BLaER1 (cell line): ENCODE results near the gene OR14K1.
"Not testable (repeated sequence)": the region's sequence is repeated elsewhere in the genome, so short reads cannot be mapped to it uniquely, and the experiment has no call there.

Experiments
- H3K27ac ChIP-seq: shearing (Covaris generic); formaldehyde crosslinking; 2 replicates; pipeline ENCODE4 v1.8.1; 2022
- H3K27me3 ChIP-seq: shearing (Covaris generic); formaldehyde crosslinking; 2 replicates; pipeline ENCODE4 v1.8.1; 2022
- H3K36me3 ChIP-seq: shearing (Covaris generic); formaldehyde crosslinking; 2 replicates; pipeline ENCODE4 v1.8.1; 2022
- H3K4me1 ChIP-seq: shearing (Covaris generic); formaldehyde crosslinking; 2 replicates; pipeline ENCODE4 v1.8.1; 2022
- H3K4me2 ChIP-seq: shearing (Covaris generic); formaldehyde crosslinking; 2 replicates; pipeline ENCODE4 v1.8.1; 2022
- H3K4me3 ChIP-seq: shearing (Covaris generic); formaldehyde crosslinking; 2 replicates; pipeline ENCODE4 v1.8.1; 2022
- H3K9ac ChIP-seq: shearing (Covaris generic); formaldehyde crosslinking; 2 replicates; pipeline ENCODE4 v1.8.1; 2022
- H3K9me3 ChIP-seq: shearing (Covaris generic); formaldehyde crosslinking; 2 replicates; pipeline ENCODE4 v1.8.1; 2022
- H4K20me1 ChIP-seq: shearing (Covaris generic); formaldehyde crosslinking; 2 replicates; pipeline ENCODE4 v1.8.1; 2022
- Cebpa-rat ChIP-seq: shearing (Covaris generic); IDR thresholded peaks from 2 replicates; pipeline ENCODE4 v1.8.1; 2022

The OR14K1 gene, protein sequence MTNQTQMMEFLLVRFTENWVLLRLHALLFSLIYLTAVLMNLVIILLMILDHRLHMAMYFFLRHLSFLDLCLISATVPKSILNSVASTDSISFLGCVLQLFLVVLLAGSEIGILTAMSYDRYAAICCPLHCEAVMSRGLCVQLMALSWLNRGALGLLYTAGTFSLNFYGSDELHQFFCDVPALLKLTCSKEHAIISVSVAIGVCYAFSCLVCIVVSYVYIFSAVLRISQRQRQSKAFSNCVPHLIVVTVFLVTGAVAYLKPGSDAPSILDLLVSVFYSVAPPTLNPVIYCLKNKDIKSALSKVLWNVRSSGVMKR

GRCh38 chr1:247738315-247738714 is at the start of gene OR14K1:
OR14K1 (plus strand) TSS chr1:247738615; CDS start chr1:247738615, 0 bp downstream.
- Histone ChIP-seq H3K4me1 (no peaks in the 10 kb centered on the region), H3K9me3 (no peaks in the 10 kb centered on the region), H4K20me1 (no peaks in the 10 kb centered on the region), H3K36me3 (no peaks in the 10 kb centered on the region), H3K4me3 (no peak within 1 kb of the TSS), H3K4me2 (no peak within 1 kb of the TSS), H3K27me3 (no peaks in the 10 kb centered on the region), H3K9ac (no peak within 1 kb of the TSS), H3K27ac (no peak within 1 kb of the TSS)
- TF ChIP-seq Cebpa-rat = no peak

GRCh38 chr1:247701338-247701737 is 37.1 kb upstream of the OR14K1 start:
- H3K4me3 ChIP-seq = no peak overlapping the region
- H4K20me1 ChIP-seq = no peaks in the 10 kb centered on the region

GRCh38 chr1:247710681-247711080 is 27.7 kb upstream of the OR14K1 start:
- H3K9ac ChIP-seq, H3K4me2 ChIP-seq, H3K4me3 ChIP-seq, H3K4me1 ChIP-seq, H3K36me3 ChIP-seq, H3K9me3 ChIP-seq, H3K27me3 ChIP-seq, H3K27ac ChIP-seq, H4K20me1 ChIP-seq: not testable (repeated sequence)

More at GRCh38 chr1:247701338-247701737, 37.1 kb upstream of the OR14K1 start:
- Histone ChIP-seq H3K27ac (no peak overlapping the region), H3K9me3 (no peaks in the 10 kb centered on the region), H3K4me1 (no peaks in the 10 kb centered on the region), H3K4me2 (no peak overlapping the region), H3K27me3 (no peaks in the 10 kb centered on the region), H3K9ac (no peak overlapping the region), H3K36me3 (no peaks in the 10 kb centered on the region)
- TF ChIP-seq Cebpa-rat = no peak

DNA sequence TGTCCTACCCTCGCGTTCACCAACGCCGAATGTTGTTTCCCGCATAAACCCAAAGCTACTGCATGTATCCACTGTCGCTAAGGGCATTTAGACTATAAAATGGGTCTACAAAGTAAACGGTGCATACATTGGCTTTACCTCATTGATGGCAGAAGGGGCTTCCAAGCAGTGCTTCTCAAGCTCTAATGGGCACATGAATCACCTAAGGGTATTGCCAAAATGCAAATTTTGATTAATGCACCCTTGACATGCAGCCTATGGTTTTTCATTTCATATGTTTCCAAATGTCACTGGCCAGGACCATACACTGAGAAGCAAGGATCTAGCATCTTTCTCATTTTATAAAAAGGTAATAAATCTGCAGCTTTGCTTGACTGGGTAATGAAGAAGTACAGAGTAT is 24.7 kb upstream of the OR14K1 start:
- Histone ChIP-seq H3K36me3 (no peaks in the 10 kb centered on the region), H3K4me1 (no peaks in the 10 kb centered on the region), H3K9me3 (no peaks in the 10 kb centered on the region), H3K27ac (no peak overlapping the region), H4K20me1 (no peaks in the 10 kb centered on the region), H3K27me3 (no peaks in the 10 kb centered on the region), H3K9ac (no peak overlapping the region), H3K4me3 (no peak overlapping the region), H3K4me2 (no peak overlapping the region)
- no peak for TF ChIP-seq Cebpa-rat

DNA sequence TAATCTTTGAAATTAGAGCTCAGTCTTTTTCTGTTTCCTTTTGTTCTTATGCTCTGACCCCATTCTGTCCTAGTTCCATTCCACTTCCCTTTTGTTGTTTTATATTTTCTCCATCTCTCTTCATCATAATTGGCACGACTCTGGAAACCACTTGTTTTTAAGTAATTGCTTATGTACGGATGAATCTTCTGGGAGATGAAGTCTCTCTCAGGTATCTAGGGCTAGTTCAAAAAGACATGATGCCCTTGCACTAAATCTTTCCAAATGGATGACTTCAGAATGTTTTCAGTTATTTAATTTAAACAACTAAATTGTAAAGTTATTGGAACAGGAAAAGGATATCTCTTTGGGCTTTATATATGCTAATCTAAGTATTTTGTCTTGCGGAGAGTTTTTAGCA is 21.9 kb upstream of the OR14K1 start, which contains the start of gene OR6F1:
TSS of gene OR6F1 (minus strand) at position 101 of the 400 bp plus-strand sequence. CDS start 3,891 bp downstream, outside the sequence.
- Histone ChIP-seq H3K4me3 (no peak within 1 kb of the TSS), H3K36me3 (no peaks in the 10 kb centered on the region), H3K9me3 (peaks cover 8% of the 10 kb centered on the region; the same call in 1 of the 2 replicates), H3K9ac (no peak within 1 kb of the TSS), H3K27me3 (no peaks in the 10 kb centered on the region), H4K20me1 (no peaks in the 10 kb centered on the region), H3K27ac (no peak within 1 kb of the TSS), H3K4me2 (no peak within 1 kb of the TSS), H3K4me1 (no peaks in the 10 kb centered on the region)
- no peak for TF ChIP-seq Cebpa-rat

DNA sequence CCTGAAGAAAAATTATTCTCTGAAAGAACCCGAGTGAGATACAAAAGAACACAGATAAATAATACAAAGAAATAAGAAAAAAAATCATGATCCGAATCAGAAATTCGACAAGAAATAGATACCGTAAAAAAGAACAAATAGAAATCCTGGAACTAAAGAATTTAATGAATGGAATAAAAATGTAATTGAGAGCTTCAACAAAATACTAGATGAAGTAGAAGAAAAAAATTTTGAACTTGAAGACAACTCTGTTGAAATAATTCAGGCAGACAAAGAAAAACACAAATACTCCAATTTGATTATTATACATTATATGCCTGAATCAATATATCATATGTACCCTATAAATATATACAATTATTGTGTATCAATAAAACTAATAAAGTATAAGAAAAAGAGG is 17.2 kb upstream of the OR14K1 start:
- H3K27ac ChIP-seq = no peak overlapping the region
- no peak for TF ChIP-seq Cebpa-rat
- H3K4me2 ChIP-seq = no peak overlapping the region
- H3K4me1 ChIP-seq = no peaks in the 10 kb centered on the region
- no peak overlapping the region for H3K9ac ChIP-seq
- no peaks in the 10 kb centered on the region for H4K20me1 ChIP-seq
- no peaks in the 10 kb centered on the region for H3K36me3 ChIP-seq
- peaks cover 8% of the 10 kb centered on the region; the same call in 1 of the 2 replicates for H3K9me3 ChIP-seq
- H3K27me3 ChIP-seq = no peaks in the 10 kb centered on the region
- no peak overlapping the region for H3K4me3 ChIP-seq

GRCh38 chr1:247740721-247741120 is 2.3 kb downstream of the OR14K1 start:
- H3K9me3 ChIP-seq = no peaks in the 10 kb centered on the region
- no peak overlapping the region for H3K4me2 ChIP-seq
- H3K4me3 ChIP-seq = no peak overlapping the region
- no peak for TF ChIP-seq Cebpa-rat
- no peaks in the 10 kb centered on the region for H3K27me3 ChIP-seq
- H4K20me1 ChIP-seq = no peaks in the 10 kb centered on the region
- no peaks in the 10 kb centered on the region for H3K36me3 ChIP-seq
- H3K27ac ChIP-seq = no peak overlapping the region
- H3K9ac ChIP-seq = no peak overlapping the region
- H3K4me1 ChIP-seq = no peaks in the 10 kb centered on the region

DNA sequence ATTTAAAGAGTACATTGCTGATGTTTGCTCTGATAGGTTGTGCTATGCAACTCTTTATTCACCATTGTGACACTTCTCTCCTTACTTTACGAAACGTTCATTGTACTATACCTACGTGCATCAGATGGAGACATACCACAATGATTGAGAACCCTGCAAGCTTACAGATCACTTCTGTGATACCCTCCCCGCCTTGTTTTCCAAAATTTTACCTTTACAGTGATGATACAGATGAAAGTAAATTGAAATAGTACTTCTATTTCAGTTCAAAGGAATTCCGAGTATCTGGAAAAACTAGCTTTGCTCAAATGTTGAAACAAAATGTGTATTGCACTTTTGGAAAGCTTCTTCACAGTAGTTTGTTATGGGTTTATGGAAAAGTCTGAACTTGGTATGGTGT is 3.3 kb downstream of the OR14K1 start:
- Histone ChIP-seq H4K20me1 (no peaks in the 10 kb centered on the region), H3K4me1 (no peaks in the 10 kb centered on the region), H3K9ac (no peak overlapping the region), H3K4me3 (no peak overlapping the region), H3K36me3 (no peaks in the 10 kb centered on the region), H3K9me3 (no peaks in the 10 kb centered on the region), H3K4me2 (no peak overlapping the region), H3K27me3 (no peaks in the 10 kb centered on the region), H3K27ac (no peak overlapping the region)
- no peak for TF ChIP-seq Cebpa-rat

GRCh38 chr1:247742215-247742760 is 3.9 kb downstream of the OR14K1 start:
- H3K27ac ChIP-seq, H3K9me3 ChIP-seq, H3K9ac ChIP-seq, H3K27me3 ChIP-seq, H4K20me1 ChIP-seq, H3K4me2 ChIP-seq, H3K4me3 ChIP-seq, H3K4me1 ChIP-seq, H3K36me3 ChIP-seq: not testable (repeated sequence)

DNA sequence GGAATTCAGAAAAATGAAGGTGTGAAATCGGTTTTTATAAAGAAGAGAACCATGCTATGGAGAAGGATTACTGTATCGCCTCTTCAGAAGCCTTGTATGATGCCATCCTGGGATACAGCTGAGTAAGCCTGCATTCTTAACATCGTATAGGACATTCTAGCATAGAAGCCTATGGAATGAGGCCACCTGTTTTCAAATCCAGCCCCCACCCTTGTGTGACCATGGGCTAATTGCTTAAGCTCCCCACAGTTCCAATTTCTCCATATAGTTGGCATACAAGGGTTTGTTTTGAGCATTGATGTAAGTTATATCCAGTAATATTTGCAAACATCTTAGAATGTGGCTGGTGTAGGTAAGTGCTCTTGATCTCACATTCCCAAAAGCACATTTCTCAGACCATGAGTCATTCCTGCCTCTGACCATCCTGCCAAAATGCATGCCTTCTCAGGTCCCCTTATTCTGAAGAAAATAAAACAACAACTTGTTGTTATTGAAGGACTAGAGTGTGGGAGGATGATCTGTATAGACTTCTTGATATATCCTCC is 8.0 kb downstream of the OR14K1 start:
- H3K4me2 ChIP-seq = no peak overlapping the region
- H3K4me1 ChIP-seq = no peaks in the 10 kb centered on the region
- no peak overlapping the region for H3K27ac ChIP-seq
- no peak overlapping the region for H3K9ac ChIP-seq
- TF ChIP-seq Cebpa-rat = no peak
- no peak overlapping the region for H3K4me3 ChIP-seq
- no peaks in the 10 kb centered on the region for H3K27me3 ChIP-seq
- H3K36me3 ChIP-seq = no peaks in the 10 kb centered on the region
- H4K20me1 ChIP-seq = no peaks in the 10 kb centered on the region
- peaks cover 14% of the 10 kb centered on the region; the same call in 1 of the 2 replicates for H3K9me3 ChIP-seq
